AG04450 (cell line): ENCODE measurements around the gene AMPH. TPM values are rescaled to one million over a fixed set of nuclear protein-coding genes. Genes with fewer than 3 reads are reported as not detected.
A peak's percentile ranks its signal among the peaks of the same experiment; 100 is the strongest.
"Not testable (repeated sequence)": the region's sequence is repeated elsewhere in the genome, so short reads cannot be mapped to it uniquely, and the experiment has no call there.

Source experiments
- CTCF ChIA-PET: fragments of 300-600, 350-600 bp; formaldehyde crosslinking; extraction: SDS; loops from one replicate; lab custom pipeline; 2022; ENCODE audit warnings: antibody characterized with exemption, inconsistent platforms; lab: Charles Lee
- POLR2A ChIA-PET: fragments of 350-600 bp; formaldehyde crosslinking; extraction: SDS; loops from one replicate; lab custom pipeline; 2021; ENCODE audit warnings: antibody characterized with exemption, inconsistent platforms; lab: Yijun Ruan, JAX
- DNase-seq: peaks from one replicate; pipeline ENCODE4 v3.0.0-alpha.2; 2011; ENCODE audit warnings: low read depth, low spot score
- H3K27ac ChIP-seq: one replicate; pipeline ENCODE4 v1.5.1; 2012; ENCODE audit warnings: low read depth, low read length, control low read depth
- H3K27me3 ChIP-seq: one replicate; pipeline ENCODE4 v1.6.0; 2012; ENCODE audit warnings: low read length; ENCODE audit not compliant: control insufficient read depth, insufficient read depth
- H3K4me3 ChIP-seq: 2 replicates; pipeline ENCODE4 v1.5.1; 2011; ENCODE audit warnings: mild to moderate bottlenecking, low read depth, low read length, control low read depth
- H3K9me3 ChIP-seq: 2 replicates; pipeline ENCODE4 v1.5.1; 2012; ENCODE audit warnings: low read length; ENCODE audit not compliant: control insufficient read depth, insufficient read depth
- polyA plus RNA-seq: library from polyadenylated mRNA; depleted of rRNA; stranded (reverse); fragments of >200 nt; gene quantifications from 2 replicates; pipeline ENCODE4 v1.2.3, GENCODE V29; 2011
- TF ChIP-seq, protein P1 (sequence below): IDR thresholded peaks from 2 replicates; pipeline ENCODE4 v1.5.1; 2011; ENCODE audit warnings: low read depth, low read length, control low read depth, inconsistent platforms

Gene AMPH
- polyA plus RNA-seq, 1 experiment, result 19.5 TPM

DNA sequence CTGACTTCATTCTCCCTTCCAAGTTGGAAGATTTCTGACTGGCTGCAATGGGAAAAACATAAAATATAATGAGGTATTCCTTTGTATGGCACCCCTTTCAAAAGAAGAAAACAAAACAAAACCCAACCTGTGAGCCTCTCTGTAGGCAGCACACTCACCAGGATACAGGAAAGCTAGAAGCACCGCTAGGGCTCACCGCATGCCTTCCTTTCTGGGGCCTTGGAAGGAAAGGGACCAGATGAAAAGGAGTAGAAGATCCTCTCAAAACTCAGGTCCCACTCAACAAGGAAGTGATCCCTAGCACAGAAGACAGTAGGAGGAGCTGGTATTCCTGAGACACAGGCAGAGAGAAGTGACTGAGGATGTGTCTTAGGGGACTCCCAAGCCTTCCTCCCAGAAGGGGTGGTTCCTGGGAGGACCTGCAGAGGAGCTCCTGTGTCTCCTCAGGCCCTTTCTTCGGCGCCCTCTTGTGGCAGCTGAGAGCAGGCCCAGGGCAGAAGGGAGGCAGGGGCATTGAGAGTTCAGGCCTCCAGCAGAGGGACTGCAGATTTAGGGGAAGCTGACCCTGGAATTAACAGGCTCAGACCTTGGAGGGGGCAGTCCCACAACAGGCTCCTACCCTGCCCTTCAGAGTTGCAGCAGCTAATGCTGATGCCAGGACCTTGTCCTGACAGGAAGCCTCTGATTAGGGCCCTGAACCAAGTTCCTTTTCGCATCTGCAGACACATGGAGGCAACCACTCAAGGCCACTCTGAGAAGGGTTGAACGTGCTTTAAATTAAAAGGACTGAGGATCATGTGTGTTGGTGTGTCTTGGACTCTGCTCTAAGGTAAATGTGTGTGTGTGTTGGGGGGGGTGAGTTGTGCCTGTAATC, 285.6 kb downstream of the AMPH start:
- CTCF ChIA-PET, result interaction anchor here (0.5 to 3.4 kb wide), 28 partner anchors 9 to 1067 kb away, joined by 3 to 52 read pairs (median 4); partner anchors contain the start of gene STARD3NL
- POLR2A ChIA-PET, result not testable (repeated sequence)
- TF ChIP-seq, protein P1, sequence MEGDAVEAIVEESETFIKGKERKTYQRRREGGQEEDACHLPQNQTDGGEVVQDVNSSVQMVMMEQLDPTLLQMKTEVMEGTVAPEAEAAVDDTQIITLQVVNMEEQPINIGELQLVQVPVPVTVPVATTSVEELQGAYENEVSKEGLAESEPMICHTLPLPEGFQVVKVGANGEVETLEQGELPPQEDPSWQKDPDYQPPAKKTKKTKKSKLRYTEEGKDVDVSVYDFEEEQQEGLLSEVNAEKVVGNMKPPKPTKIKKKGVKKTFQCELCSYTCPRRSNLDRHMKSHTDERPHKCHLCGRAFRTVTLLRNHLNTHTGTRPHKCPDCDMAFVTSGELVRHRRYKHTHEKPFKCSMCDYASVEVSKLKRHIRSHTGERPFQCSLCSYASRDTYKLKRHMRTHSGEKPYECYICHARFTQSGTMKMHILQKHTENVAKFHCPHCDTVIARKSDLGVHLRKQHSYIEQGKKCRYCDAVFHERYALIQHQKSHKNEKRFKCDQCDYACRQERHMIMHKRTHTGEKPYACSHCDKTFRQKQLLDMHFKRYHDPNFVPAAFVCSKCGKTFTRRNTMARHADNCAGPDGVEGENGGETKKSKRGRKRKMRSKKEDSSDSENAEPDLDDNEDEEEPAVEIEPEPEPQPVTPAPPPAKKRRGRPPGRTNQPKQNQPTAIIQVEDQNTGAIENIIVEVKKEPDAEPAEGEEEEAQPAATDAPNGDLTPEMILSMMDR, result peak; percentile 73

DNA sequence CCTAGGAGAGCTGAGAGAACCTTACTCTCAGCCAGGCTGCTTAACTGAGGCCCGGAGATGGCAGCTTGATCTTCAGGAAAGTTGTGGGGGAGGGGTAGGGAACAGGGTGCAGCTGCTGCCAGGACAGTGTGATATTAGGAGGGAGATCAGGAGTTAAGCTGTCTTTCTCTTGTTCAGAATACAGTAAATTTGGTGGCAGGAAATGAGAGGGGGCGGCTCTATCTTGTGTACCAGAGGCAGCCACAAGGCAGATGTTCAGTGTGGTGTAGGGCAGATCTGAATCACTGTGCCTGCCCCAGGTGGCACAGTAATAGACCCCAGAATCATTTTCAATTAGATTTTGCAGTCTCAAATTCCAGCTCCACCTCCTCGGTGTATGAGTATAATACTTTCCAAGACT, 286.4 kb downstream of the AMPH start:
- H3K9me3 ChIP-seq, DNase-seq, H3K4me3 ChIP-seq, POLR2A ChIA-PET, H3K27ac ChIP-seq, H3K27me3 ChIP-seq: not testable (repeated sequence)
- CTCF ChIA-PET, result interaction anchor here (0.5 to 3.4 kb wide), 13 partner anchors 9 to 240 kb away, joined by 3 to 52 read pairs (median 10); no protein-coding TSS in a partner anchor

More for the DNA sequence above, 285.6 kb downstream of the AMPH start:
- DNase-seq, H3K27me3 ChIP-seq, H3K27ac ChIP-seq, H3K9me3 ChIP-seq, H3K4me3 ChIP-seq: not testable (repeated sequence)

DNA sequence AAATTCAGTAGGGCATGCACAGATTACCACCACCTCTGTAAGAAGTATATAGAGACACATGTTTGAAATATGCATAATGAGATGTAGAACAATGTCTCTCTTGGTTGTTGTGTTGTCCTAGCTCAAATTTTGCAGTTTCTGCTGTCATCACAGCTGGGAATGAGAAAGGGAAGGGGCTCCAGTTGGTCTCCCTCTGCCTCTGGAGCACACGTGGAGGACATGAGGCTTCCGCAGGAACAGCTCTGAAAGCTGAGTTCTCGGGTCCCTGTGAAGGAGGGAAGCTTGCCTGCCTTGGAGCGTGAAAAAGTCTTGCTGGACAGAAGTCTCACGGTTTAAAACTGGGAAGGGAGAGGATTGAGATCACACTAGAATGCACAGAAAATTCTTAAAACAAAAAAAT, 289.0 kb downstream of the AMPH start:
- H3K4me3 ChIP-seq, H3K27ac ChIP-seq, POLR2A ChIA-PET, DNase-seq, H3K27me3 ChIP-seq, H3K9me3 ChIP-seq: not testable (repeated sequence)
- CTCF ChIA-PET, result interaction anchor here (0.9 kb wide), 1 partner anchor 232 kb away, joined by 4 read pairs; no protein-coding TSS in a partner anchor

DNA sequence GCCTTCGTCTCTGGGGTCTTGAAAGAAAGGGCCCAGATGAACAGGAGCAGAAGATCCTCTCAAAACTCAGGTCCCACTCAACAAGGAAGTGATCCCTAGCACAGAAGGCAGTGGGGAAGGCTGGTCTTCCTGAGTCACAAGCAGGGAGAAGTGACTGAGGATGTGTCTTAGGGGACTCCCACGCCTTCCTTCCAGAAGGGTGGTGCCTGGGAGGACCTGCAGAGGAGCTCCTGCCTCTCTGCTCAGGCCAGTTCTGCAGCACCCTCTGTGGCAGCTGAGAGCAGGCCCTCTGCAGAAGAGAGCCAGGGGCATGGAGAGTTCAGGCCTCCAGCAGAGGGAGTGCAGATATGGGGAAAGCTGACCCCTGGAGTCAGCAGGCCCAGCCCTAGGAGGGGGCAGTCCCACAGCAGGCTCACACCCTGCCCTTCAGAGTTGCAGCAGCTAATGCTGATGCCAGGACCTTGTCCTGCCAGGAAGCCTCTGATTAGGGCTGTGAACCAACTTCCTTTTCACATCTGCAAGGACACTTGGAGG, 289.9 kb downstream of the AMPH start:
- TF ChIP-seq, protein P1, result peak; percentile 33; the same call in 1 of the 2 replicates
- not testable (repeated sequence) for H3K27ac ChIP-seq, DNase-seq, H3K9me3 ChIP-seq, H3K4me3 ChIP-seq, H3K27me3 ChIP-seq
- ChIA-PET CTCF (interaction anchor here (0.9 to 2.6 kb wide), 8 partner anchors 13 to 236 kb away, joined by 3 to 9 read pairs (median 3); no protein-coding TSS in a partner anchor), POLR2A (interaction anchor here (0.7 kb wide), 1 partner anchor 24 kb away, joined by 3 read pairs; no protein-coding TSS in a partner anchor)

DNA sequence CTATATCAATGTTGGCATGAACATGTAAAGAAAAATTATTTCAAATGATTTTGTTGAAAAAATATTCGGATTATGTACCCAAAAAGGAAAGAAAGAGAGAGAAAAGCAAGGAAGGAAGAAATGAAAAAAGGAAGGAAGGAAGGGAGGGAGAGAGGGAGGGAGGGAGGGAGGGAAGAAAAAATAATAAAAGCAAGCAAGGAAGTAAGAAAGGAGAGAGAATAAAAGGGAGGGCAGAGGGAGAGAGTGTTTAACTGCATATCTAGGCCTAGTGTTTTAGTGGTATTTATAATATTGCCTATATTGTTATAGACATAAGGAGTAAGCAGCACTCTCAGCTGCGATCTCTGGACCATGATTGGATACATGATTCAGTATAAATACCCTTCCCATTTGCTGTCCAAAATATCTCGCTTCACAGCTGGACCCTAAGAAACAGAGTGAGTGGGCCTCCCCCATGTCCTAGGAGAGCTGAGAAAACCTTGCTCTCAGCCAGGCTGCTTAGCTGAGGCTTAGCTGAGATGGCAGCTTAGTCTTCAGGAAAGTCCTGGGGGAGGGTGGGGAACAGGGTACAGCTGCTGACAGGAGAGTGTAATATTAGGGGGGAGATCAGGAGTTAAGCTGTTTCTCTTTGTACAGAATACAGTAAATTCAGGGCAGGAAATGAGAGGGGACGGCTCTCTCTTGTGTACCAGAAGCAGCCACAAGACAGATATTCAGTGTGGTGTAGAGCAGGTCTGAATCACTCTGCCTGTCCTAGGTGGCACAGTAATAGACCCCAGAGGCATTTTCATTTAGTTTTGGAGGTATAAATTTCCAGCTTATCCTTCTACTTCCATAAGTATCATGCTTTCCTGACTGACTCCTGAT, 291.0 kb downstream of the AMPH start:
- POLR2A ChIA-PET, result no interaction called here
- no peak overlapping the region for H3K27ac ChIP-seq
- CTCF ChIA-PET, result interaction anchor here (0.5 to 2.6 kb wide), 13 partner anchors 10 to 1798 kb away, joined by 3 to 9 read pairs (median 3); partner anchors contain the start of gene AMPH
- H3K9me3 ChIP-seq, result no peaks in the 10 kb centered on the region
- H3K27me3 ChIP-seq, result no peaks in the 10 kb centered on the region
- H3K4me3 ChIP-seq, result no peak overlapping the region
- TF ChIP-seq, protein P1, result no peak
- no peak for DNase-seq

DNA sequence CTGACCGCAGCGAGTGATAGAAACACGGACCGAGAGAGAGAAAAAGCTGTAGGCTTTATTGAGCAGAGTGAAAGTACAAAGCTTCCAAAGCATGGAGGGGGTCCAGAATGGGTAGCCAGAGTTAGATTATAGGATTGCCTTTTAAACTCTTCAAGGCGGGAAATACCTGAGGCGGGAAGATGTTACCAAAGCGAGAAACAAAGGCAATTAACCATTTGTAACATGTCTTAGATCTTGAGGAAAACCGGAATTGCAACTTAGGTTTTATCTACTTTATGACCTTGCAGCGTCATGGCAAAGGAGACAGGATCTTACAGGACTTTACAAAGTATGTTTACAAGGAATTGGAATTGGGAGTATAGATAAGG, 295.0 kb downstream of the AMPH start:
- POLR2A ChIA-PET, H3K4me3 ChIP-seq, H3K27ac ChIP-seq, DNase-seq, H3K27me3 ChIP-seq, H3K9me3 ChIP-seq: not testable (repeated sequence)
- CTCF ChIA-PET, result interaction anchor here (0.6 to 5.4 kb wide), 58 partner anchors 9 to 1666 kb away, joined by 3 to 114 read pairs (median 4); partner anchors contain the start of gene STARD3NL
